GM12864 (cell line): ENCODE measurements around the gene CAPN6.

Experiments
- DNase-seq: peaks from one replicate; pipeline ENCODE4 v3.0.0-alpha.2; 2011; ENCODE audit warnings: low read depth
- H3K4me3 ChIP-seq: 2 replicates; pipeline ENCODE4 v1.5.1; 2011; ENCODE audit warnings: mild to moderate bottlenecking, low read depth, low read length, control low read depth
- TF ChIP-seq, protein P1 (sequence below): IDR thresholded peaks from 2 replicates; pipeline ENCODE4 v1.5.1; 2011; ENCODE audit warnings: low read depth, mild to moderate bottlenecking, moderate library complexity, low read length, control low read depth, inconsistent platforms; ENCODE audit errors: missing control alignments

Gene CAPN6

GRCh38 chrX:111270339-111270738, at the start of gene CAPN6:
Gene CAPN6 (minus strand): TSS chrX:111270483. CDS start chrX:111263936, 6,547 bp downstream.
- H3K4me3 ChIP-seq = no peak within 1 kb of the TSS
- DNase-seq = no peak
- TF ChIP-seq, protein P1, sequence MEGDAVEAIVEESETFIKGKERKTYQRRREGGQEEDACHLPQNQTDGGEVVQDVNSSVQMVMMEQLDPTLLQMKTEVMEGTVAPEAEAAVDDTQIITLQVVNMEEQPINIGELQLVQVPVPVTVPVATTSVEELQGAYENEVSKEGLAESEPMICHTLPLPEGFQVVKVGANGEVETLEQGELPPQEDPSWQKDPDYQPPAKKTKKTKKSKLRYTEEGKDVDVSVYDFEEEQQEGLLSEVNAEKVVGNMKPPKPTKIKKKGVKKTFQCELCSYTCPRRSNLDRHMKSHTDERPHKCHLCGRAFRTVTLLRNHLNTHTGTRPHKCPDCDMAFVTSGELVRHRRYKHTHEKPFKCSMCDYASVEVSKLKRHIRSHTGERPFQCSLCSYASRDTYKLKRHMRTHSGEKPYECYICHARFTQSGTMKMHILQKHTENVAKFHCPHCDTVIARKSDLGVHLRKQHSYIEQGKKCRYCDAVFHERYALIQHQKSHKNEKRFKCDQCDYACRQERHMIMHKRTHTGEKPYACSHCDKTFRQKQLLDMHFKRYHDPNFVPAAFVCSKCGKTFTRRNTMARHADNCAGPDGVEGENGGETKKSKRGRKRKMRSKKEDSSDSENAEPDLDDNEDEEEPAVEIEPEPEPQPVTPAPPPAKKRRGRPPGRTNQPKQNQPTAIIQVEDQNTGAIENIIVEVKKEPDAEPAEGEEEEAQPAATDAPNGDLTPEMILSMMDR = no peak

DNA sequence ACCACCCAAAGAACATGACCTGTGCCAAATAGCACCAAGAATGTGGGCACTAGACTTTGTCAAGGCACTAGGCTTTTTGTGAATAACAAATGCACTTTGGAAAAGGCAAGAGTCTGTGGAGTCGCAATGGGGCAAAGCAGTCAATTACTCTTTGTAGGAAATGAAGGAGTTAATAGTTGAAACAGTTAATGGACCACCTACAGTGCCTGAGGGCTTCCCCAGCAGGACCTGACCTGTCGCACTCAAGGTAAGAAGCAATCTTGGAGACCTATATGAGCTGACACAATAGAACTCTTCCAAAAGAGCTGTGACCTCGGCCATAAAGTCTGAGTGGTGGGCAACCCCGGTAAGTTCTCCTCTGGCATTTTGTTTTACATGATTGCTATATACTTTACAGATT, 49.2 kb upstream of the CAPN6 start:
- H3K4me3 ChIP-seq = no peak overlapping the region
- no peak for DNase-seq
- TF ChIP-seq, protein P1 = no peak

- TF ChIP-seq, protein P1 = no peak
- no peak for DNase-seq
- H3K4me3 ChIP-seq = no peak overlapping the region
Measured at GRCh38 chrX:111318901-111319300, 48.6 kb upstream of the CAPN6 start.

- H3K4me3 ChIP-seq = no peak overlapping the region
- TF ChIP-seq, protein P1 = no peak
- no peak for DNase-seq
Measured at GRCh38 chrX:111309083-111309482, 38.8 kb upstream of the CAPN6 start.

- H3K4me3 ChIP-seq = no peak overlapping the region
- TF ChIP-seq, protein P1 = no peak
- no peak for DNase-seq
Measured at GRCh38 chrX:111308039-111308438, 37.8 kb upstream of the CAPN6 start.

DNA sequence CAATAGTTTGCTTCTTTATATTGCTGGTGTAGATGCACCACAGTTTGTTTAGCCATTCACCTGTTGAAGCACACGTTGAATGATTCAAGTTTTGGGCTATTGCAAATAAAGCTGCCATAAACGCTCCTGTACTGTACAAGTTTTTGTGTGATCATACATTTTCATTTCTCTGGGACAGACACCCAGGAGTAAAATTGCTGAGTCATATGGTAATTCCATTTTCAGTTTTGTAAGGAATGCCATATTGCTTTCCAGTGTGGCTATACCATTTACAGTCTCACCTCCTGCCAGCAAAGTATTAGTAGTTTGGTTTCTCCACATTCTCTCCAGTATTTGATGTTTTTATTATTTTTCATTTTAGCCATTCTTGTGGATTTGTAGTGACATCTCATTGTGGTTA, 32.0 kb upstream of the CAPN6 start:
- no peak overlapping the region for H3K4me3 ChIP-seq
- TF ChIP-seq, protein P1 = no peak
- DNase-seq = no peak

GRCh38 chrX:111288841-111289240, 18.6 kb upstream of the CAPN6 start:
- TF ChIP-seq, protein P1 = no peak
- DNase-seq = no peak
- no peak overlapping the region for H3K4me3 ChIP-seq
